A673 (cell line): ENCODE results near the gene MICAL2. TPM values are rescaled to one million over a fixed set of nuclear protein-coding genes. Genes with fewer than 3 reads are reported as not detected.

Experiments
- BruUV-seq: library from RNA; stranded (reverse); fragments of 400-500 nt; replicated peaks from 2 replicates; lab custom pipeline; 2021; lab: Mats Ljungman, UMichigan
- CTCF ChIA-PET: fragments of 300-600 bp; sonication (Branson Sonifier 250); formaldehyde crosslinking; loops from one replicate; lab custom pipeline; 2022; ENCODE audit warnings: antibody characterized with exemption; lab: Charles Lee
- POLR2A ChIA-PET: fragments of 300-600 bp; sonication (Branson Sonifier 250); formaldehyde crosslinking; loops from one replicate; lab custom pipeline; 2022; ENCODE audit warnings: antibody characterized with exemption; ENCODE audit not compliant: low non-redundant PET; lab: Charles Lee
- DNase-seq: peaks from one replicate; pipeline ENCODE4 v3.0.0-alpha.2; 2015; ENCODE audit warnings: low spot score
- H3K27ac ChIP-seq: fragments of 200-600 bp; sonication (generic); 2 replicates; pipeline ENCODE4 v1.5.1; 2016; ENCODE audit warnings: mixed run types, low read depth, mild to moderate bottlenecking, mixed read lengths, antibody characterized with exemption, low read length; ENCODE audit not compliant: poor library complexity, severe bottlenecking
- H3K27me3 ChIP-seq: fragments of 200-600 bp; sonication (generic); replicated peaks from 2 replicates; pipeline ENCODE4 v1.6.1; 2017; ENCODE audit warnings: mixed run types, low read depth, mild to moderate bottlenecking, mixed read lengths, antibody characterized with exemption, low read length; ENCODE audit not compliant: insufficient read depth, poor library complexity
- H3K36me3 ChIP-seq: fragments of 200-600 bp; sonication (generic); 2 replicates; pipeline ENCODE4 v1.6.1; 2016; ENCODE audit warnings: mixed run types, mild to moderate bottlenecking, mixed read lengths, antibody characterized with exemption, low read length; ENCODE audit not compliant: insufficient read depth, poor library complexity, severe bottlenecking
- H3K4me1 ChIP-seq: fragments of 200-600 bp; sonication (generic); 2 replicates; pipeline ENCODE4 v1.6.1; 2017; ENCODE audit warnings: mixed run types, mild to moderate bottlenecking, mixed read lengths, antibody characterized with exemption, low read length; ENCODE audit not compliant: insufficient read depth, poor library complexity, severe bottlenecking
- H3K4me3 ChIP-seq: fragments of 200-600 bp; sonication (generic); 2 replicates; pipeline ENCODE4 v1.5.1; 2016; ENCODE audit warnings: low read depth, mixed run types, mild to moderate bottlenecking, mixed read lengths, low read length; ENCODE audit not compliant: poor library complexity, severe bottlenecking
- H3K9me3 ChIP-seq: fragments of 200-600 bp; sonication (generic); 2 replicates; pipeline ENCODE4 v1.6.1; 2016; ENCODE audit warnings: mixed run types, low read depth, mild to moderate bottlenecking, mixed read lengths, antibody characterized with exemption, low read length; ENCODE audit not compliant: poor library complexity, severe bottlenecking
- CTCF ChIP-seq: fragments of 300-800, 200-600 bp; sonication (generic); conservative IDR thresholded peaks from 2 replicates; pipeline ENCODE4 v1.5.1; 2017; ENCODE audit warnings: low read depth, mild to moderate bottlenecking, antibody characterized with exemption, low read length, moderate library complexity, mixed read lengths
- EZH2 ChIP-seq: fragments of 200-600 bp; sonication (generic); IDR thresholded peaks from 2 replicates; pipeline ENCODE4 v1.6.1; 2017; ENCODE audit warnings: borderline replicate concordance, low read depth, mild to moderate bottlenecking, mixed read lengths, antibody characterized with exemption, low read length; ENCODE audit not compliant: poor library complexity, severe bottlenecking
- intact Hi-C: fragments of 100-400 bp; cut with micrococcal nuclease; formaldehyde crosslinking; loops from one replicate; pipeline ENCODE4 v1.10.0; 2022; ENCODE audit not compliant: unreplicated experiment
- total RNA-seq: library from RNA; stranded (reverse); gene quantifications from 2 replicates; pipeline ENCODE4 v1.2.3, GENCODE V29; 2021

MICAL2 gene
- total RNA-seq, 1 experiment from 2014 or later, result 1.1 TPM

DNA sequence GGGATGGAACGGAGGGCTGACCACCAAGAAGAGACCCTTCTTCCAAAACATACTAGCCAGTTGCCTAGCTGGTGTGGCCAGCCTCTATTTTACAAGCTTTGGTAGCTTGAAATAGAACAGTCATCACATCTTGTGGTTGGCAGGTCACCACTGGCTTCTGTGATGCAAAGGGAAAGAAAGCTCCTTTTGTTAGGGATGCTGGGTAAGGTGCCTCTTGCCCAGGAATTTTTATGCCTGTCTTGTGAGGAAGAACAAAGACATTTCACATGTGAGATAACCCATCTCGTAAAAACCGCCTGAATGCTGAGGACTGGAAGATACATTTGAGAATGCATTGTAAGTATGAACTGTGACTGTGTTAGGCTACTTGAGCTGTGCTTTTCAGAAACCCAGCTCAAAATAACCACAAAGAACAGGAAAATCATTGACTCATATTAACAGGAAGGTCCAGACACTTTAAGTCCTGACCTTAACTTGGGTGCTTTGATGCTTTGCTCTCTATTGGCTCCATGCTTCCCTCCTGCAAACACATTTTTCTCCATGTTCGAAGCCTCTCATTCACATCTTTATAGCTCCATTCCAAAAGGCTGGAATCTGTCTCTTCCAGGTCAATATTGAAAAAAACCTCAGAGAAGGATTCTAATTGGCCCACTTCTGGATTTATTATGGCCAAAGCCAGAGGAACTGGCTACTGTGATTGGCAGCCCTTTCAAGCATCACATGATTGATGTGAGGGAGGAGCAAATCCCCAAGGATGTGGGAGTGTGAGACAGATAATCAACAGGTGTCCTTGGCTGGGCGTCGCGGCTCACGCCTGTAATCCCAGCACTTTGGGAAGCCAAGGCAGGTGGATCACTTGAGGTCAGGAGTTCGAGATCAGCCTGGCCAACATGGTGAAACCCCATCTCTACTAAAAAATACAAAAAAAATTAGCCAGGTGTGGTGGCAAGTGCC is 53.9 kb downstream of the MICAL2 start:
- intact Hi-C loops, result no loop called here
- Histone ChIP-seq H3K27me3 (no peaks in the 10 kb centered on the region), H3K27ac (no peak overlapping the region), H3K4me1 (peaks cover 6% of the 10 kb centered on the region), H3K36me3 (no peaks in the 10 kb centered on the region), H3K9me3 (no peaks in the 10 kb centered on the region), H3K4me3 (no peak overlapping the region)
- POLR2A ChIA-PET, result no interaction called here
- DNase-seq, result no peak
- TF ChIP-seq CTCF, result no peak
- no peak for TF ChIP-seq EZH2
- no TSS peak for BruUV-seq
- CTCF ChIA-PET, result interaction anchor here (1.0 kb wide), 1 partner anchor 117 kb away, joined by 3 read pairs; no protein-coding TSS in a partner anchor

DNA sequence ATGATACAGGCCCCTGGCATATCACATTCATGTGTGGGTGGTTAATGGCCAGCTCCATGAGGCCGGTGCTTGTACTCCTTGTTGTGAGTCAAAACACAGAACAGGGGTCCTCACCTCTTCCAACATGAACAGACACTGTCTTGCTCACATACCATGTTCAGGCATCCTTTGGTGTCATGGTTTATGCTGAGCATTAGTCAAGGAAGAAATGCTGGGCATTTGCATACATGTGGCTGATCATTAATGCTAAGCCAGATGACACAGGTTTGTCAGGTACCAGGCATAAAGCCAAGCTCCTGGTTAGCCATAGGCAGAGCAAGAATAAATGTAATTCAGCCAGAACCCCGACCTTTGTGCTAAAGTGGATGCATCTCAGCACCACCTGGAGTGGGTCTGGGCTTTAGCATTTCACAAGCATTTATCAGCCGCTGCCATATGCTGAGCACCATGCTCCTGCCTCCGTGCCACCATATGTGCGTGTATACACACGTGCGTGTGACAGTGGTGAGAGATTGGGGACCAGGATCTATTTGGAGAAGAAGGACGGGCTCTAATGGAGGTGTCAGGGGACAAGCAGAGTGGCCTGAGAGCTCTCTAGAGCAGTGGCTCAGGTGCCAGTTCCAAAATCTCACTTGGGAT is 55.0 kb downstream of the MICAL2 start:
- Histone ChIP-seq H3K36me3 (no peaks in the 10 kb centered on the region), H3K27me3 (no peaks in the 10 kb centered on the region), H3K27ac (no peak overlapping the region), H3K9me3 (no peaks in the 10 kb centered on the region), H3K4me1 (peaks cover 6% of the 10 kb centered on the region), H3K4me3 (no peak overlapping the region)
- ChIA-PET CTCF (no interaction called here), POLR2A (no interaction called here)
- intact Hi-C loops, result no loop called here
- BruUV-seq, result no TSS peak
- TF ChIP-seq CTCF (no peak), EZH2 (no peak)
- DNase-seq, result no peak

DNA sequence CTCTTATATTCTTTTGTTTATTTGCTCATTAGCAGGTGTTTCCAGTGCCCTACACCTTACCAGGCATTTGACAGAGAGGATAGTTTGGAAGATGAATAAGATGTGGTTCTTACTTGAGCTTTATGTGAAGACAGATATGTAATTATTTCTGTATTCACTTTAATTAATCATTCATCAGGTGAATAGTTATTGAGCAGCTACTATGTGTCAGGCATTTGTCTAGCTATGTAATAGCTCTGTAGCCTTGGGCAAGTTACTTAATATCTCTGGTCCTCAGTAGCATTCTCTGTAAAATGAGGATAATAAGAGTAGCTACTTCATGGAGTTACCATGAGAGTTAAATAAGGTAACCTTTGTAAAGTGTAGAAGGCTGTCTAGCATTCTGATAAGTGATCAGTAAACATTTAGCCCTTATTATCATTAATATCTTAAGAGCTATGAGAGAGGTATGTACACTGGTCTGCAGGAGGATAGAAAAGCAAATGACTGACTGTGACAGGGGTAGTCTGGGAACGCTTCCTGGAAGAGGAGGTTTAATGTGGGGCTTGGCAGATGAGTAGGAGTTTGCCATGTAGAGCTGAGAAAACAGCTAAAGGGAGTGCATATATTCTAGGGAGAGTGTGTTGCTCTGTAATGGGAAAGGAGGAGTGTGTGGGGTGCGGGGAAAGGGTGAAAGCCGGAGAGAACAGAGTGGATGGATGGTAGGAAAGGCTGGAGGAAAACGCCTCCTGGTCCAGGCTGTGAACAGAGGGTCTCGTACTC is 56.1 kb downstream of the MICAL2 start:
- Histone ChIP-seq H3K27me3 (no peaks in the 10 kb centered on the region), H3K36me3 (no peaks in the 10 kb centered on the region), H3K4me3 (no peak overlapping the region), H3K9me3 (no peaks in the 10 kb centered on the region), H3K4me1 (peaks cover 6% of the 10 kb centered on the region), H3K27ac (no peak overlapping the region)
- ChIA-PET CTCF (interaction anchor here (1.0 kb wide), 1 partner anchor 122 kb away, joined by 3 read pairs; no protein-coding TSS in a partner anchor), POLR2A (no interaction called here)
- no peak for DNase-seq
- TF ChIP-seq EZH2 (no peak), CTCF (no peak)
- intact Hi-C loops, result no loop called here
- BruUV-seq, result no TSS peak
